OCI-LY7 (cell line): ENCODE results near the gene PGD. TPM values are rescaled to one million over a fixed set of nuclear protein-coding genes. Genes with fewer than 3 reads are reported as not detected.

Experiments used
- BruUV-seq: library from RNA; stranded (reverse); fragments of 400-500 nt; replicated peaks from 2 replicates; lab custom pipeline; 2021; lab: Mats Ljungman, UMichigan
- CTCF ChIA-PET: fragments of 300-600 bp; sonication (Branson Sonifier 250); formaldehyde crosslinking; loops from one replicate; lab custom pipeline; 2022; ENCODE audit warnings: antibody characterized with exemption; ENCODE audit not compliant: unreplicated experiment; lab: Charles Lee
- POLR2A ChIA-PET: fragments of 300-600 bp; sonication (Branson Sonifier 250); formaldehyde crosslinking; loops from one replicate; lab custom pipeline; 2022; ENCODE audit warnings: antibody characterized with exemption; lab: Charles Lee
- DNase-seq: peaks from one replicate; pipeline ENCODE4 v3.0.0-alpha.2; 2015; ENCODE audit warnings: low spot score
- H2AFZ ChIP-seq: fragments of 200-600 bp; sonication (generic), shearing (Covaris generic); 2 replicates; pipeline ENCODE4 v1.6.1; 2014; ENCODE audit warnings: mild to moderate bottlenecking, antibody characterized with exemption, low read length, moderate library complexity
- H3K27ac ChIP-seq: fragments of 200-600 bp; sonication (generic); 2 replicates; pipeline ENCODE4 v1.5.1; 2014; ENCODE audit warnings: mixed run types, low read depth, mild to moderate bottlenecking, moderate library complexity, low read length, inconsistent platforms; ENCODE audit not compliant: poor library complexity, severe bottlenecking
- H3K36me3 ChIP-seq: fragments of 200-600 bp; sonication (generic); 2 replicates; pipeline ENCODE4 v1.6.1; 2014; ENCODE audit warnings: mild to moderate bottlenecking, antibody characterized with exemption, low read length, moderate library complexity, mixed read lengths; ENCODE audit not compliant: insufficient read depth
- H3K4me1 ChIP-seq: fragments of 200-600 bp; sonication (generic); 2 replicates; pipeline ENCODE4 v1.5.1; 2014; ENCODE audit warnings: mild to moderate bottlenecking, low read length; ENCODE audit not compliant: insufficient read depth, poor library complexity, severe bottlenecking
- H3K4me2 ChIP-seq: fragments of 200-600 bp; sonication (generic); 2 replicates; pipeline ENCODE4 v1.6.1; 2014; ENCODE audit warnings: mild to moderate bottlenecking, low read length
- H3K4me3 ChIP-seq: fragments of 200-600 bp; sonication (generic); 2 replicates; pipeline ENCODE4 v1.5.1; 2014; ENCODE audit warnings: mild to moderate bottlenecking, low read depth, low read length; ENCODE audit not compliant: poor library complexity, severe bottlenecking
- H3K79me2 ChIP-seq: fragments of 200-600 bp; sonication (generic); 2 replicates; pipeline ENCODE4 v1.6.1; 2016; ENCODE audit warnings: low read depth, mild to moderate bottlenecking, low read length, moderate library complexity, mixed read lengths; ENCODE audit not compliant: insufficient read depth
- H3K9me2 ChIP-seq: fragments of 200-600 bp; sonication (generic); 2 replicates; pipeline ENCODE4 v1.6.1; 2016; ENCODE audit warnings: mild to moderate bottlenecking, low read length, mixed read lengths; ENCODE audit not compliant: insufficient read depth
- H3K9me3 ChIP-seq: fragments of 200-600 bp; sonication (generic); 2 replicates; pipeline ENCODE4 v1.6.1; 2014; ENCODE audit warnings: mild to moderate bottlenecking, mixed run types, low read length, mixed read lengths
- H4K20me1 ChIP-seq: fragments of 200-600 bp; sonication (generic); 2 replicates; pipeline ENCODE4 v1.6.1; 2014; ENCODE audit warnings: mild to moderate bottlenecking, antibody characterized with exemption, low read length, moderate library complexity, mixed read lengths; ENCODE audit not compliant: insufficient read depth
- EZH2phosphoT487 ChIP-seq: fragments of 200-600 bp; sonication (generic); IDR thresholded peaks from 2 replicates; pipeline ENCODE4 v1.6.1; 2018; ENCODE audit warnings: low read depth, borderline replicate concordance, mild to moderate bottlenecking, mixed run types, antibody characterized with exemption, low read length, moderate library complexity, mixed read lengths
- intact Hi-C: fragments of 100-400 bp; cut with micrococcal nuclease; formaldehyde crosslinking; loops from one replicate; pipeline ENCODE4 v1.10.0; 2022; ENCODE audit not compliant: unreplicated experiment
- total RNA-seq, 2 experiments: library from RNA; depleted of rRNA in 1 of 2; stranded (reverse); fragments of >200 nt in 1 of 2; shearing (Covaris generic) in 1 of 2; gene quantifications; 2 replicates each; pipeline ENCODE4 v1.2.3, GENCODE V29; 2014 to 2022
- TF ChIP-seq, protein P1 (sequence below): fragments of 200-600 bp; sonication (generic); conservative IDR thresholded peaks from 2 replicates; pipeline ENCODE4 v1.5.1; 2014; ENCODE audit warnings: mild to moderate bottlenecking, antibody characterized with exemption, low read length, moderate library complexity, mixed read lengths

PGD gene
- total RNA-seq, 2 experiments from 2014 or later = 69.3 to 157 TPM

GRCh38 chr1:10419351-10419750 lies 20.5 kb downstream of the PGD start:
- POLR2A ChIA-PET = no interaction called here
- TF ChIP-seq, protein P1, sequence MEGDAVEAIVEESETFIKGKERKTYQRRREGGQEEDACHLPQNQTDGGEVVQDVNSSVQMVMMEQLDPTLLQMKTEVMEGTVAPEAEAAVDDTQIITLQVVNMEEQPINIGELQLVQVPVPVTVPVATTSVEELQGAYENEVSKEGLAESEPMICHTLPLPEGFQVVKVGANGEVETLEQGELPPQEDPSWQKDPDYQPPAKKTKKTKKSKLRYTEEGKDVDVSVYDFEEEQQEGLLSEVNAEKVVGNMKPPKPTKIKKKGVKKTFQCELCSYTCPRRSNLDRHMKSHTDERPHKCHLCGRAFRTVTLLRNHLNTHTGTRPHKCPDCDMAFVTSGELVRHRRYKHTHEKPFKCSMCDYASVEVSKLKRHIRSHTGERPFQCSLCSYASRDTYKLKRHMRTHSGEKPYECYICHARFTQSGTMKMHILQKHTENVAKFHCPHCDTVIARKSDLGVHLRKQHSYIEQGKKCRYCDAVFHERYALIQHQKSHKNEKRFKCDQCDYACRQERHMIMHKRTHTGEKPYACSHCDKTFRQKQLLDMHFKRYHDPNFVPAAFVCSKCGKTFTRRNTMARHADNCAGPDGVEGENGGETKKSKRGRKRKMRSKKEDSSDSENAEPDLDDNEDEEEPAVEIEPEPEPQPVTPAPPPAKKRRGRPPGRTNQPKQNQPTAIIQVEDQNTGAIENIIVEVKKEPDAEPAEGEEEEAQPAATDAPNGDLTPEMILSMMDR = no peak
- Histone ChIP-seq H3K4me3 (no peak overlapping the region), H4K20me1 (no peaks in the 10 kb centered on the region), H3K4me1 (no peaks in the 10 kb centered on the region), H3K4me2 (no peak overlapping the region), H3K36me3 (peaks cover 68% of the 10 kb centered on the region), H3K27ac (no peak overlapping the region), H2AFZ (no peak overlapping the region), H3K79me2 (no peaks in the 10 kb centered on the region), H3K9me3 (no peaks in the 10 kb centered on the region), H3K9me2 (no peaks in the 10 kb centered on the region)
- no TSS peak for BruUV-seq
- intact Hi-C loops = no loop called here
- DNase-seq = no peak
- CTCF ChIA-PET = no interaction called here

- Histone ChIP-seq H3K4me2 (no peak overlapping the region), H3K79me2 (no peaks in the 10 kb centered on the region), H3K4me1 (no peaks in the 10 kb centered on the region), H3K9me2 (no peaks in the 10 kb centered on the region), H3K36me3 (peaks cover 45% of the 10 kb centered on the region), H3K4me3 (no peak overlapping the region), H3K27ac (no peak overlapping the region), H2AFZ (no peak overlapping the region), H4K20me1 (no peaks in the 10 kb centered on the region), H3K9me3 (no peaks in the 10 kb centered on the region)
- DNase-seq = no peak
- ChIA-PET POLR2A (no interaction called here), CTCF (no interaction called here)
- TF ChIP-seq EZH2phosphoT487 = no peak
- TF ChIP-seq, protein P1 = no peak
- no TSS peak for BruUV-seq
- intact Hi-C loops = no loop called here
Measured at GRCh38 chr1:10421637-10422036, 22.8 kb downstream of the PGD start.

GRCh38 chr1:10424034-10424433 lies 25.2 kb downstream of the PGD start:
- no peaks in the 10 kb centered on the region for H3K79me2 ChIP-seq
- H3K4me1 ChIP-seq = no peaks in the 10 kb centered on the region
- ChIA-PET CTCF (no interaction called here), POLR2A (no interaction called here)
- H3K9me3 ChIP-seq = no peaks in the 10 kb centered on the region
- no peak overlapping the region for H3K4me3 ChIP-seq
- no peak overlapping the region for H3K4me2 ChIP-seq
- no peak overlapping the region for H3K27ac ChIP-seq
- TF ChIP-seq EZH2phosphoT487 = no peak
- TF ChIP-seq, protein P1 = no peak
- H3K36me3 ChIP-seq = peaks cover 22% of the 10 kb centered on the region
- no peaks in the 10 kb centered on the region for H4K20me1 ChIP-seq
- DNase-seq = no peak
- intact Hi-C loops = no loop called here
- BruUV-seq = no TSS peak
- no peaks in the 10 kb centered on the region for H3K9me2 ChIP-seq
- no peak overlapping the region for H2AFZ ChIP-seq
